H1 (cell line): ENCODE measurements around the gene SLC16A11. TPM values are rescaled to one million over a fixed set of nuclear protein-coding genes. Genes with fewer than 3 reads are reported as not detected.

ENCODE experiments used
- BCL11A ChIP-seq, 2 experiments: IDR thresholded peaks; one replicate each; pipeline ENCODE4 v1.6.1; 2011; ENCODE audit warnings: low read depth in 2 of 2, low read length in 2 of 2, mild to moderate bottlenecking in 2 of 2
- BRCA1 ChIP-seq: IDR thresholded peaks from 2 replicates; pipeline ENCODE4 v1.6.1; 2012; ENCODE audit warnings: low read depth, low read length, improper control_type of control experiment
- KDM4A ChIP-seq: IDR thresholded peaks from one replicate; pipeline ENCODE4 v1.7.1; 2012; ENCODE audit warnings: low read depth, mild to moderate bottlenecking, moderate library complexity, low read length, inconsistent platforms; ENCODE audit not compliant: severe bottlenecking
- SP4 ChIP-seq: IDR thresholded peaks from 2 replicates; pipeline ENCODE4 v1.6.1; 2012; ENCODE audit warnings: low read length, inconsistent platforms
- polyA plus RNA-seq, 7 experiments: library from polyadenylated mRNA; depleted of rRNA in 3 of 7; stranded (reverse) in 5 of 7; unstranded in 2 of 7; fragments of >200 nt in 5 of 7; fragments of 200-250 nt in 2 of 7; gene quantifications; 1 replicate in 5 of 7; 2 replicates in 1 of 7; 4 replicates in 1 of 7; pipeline versions ENCODE4 v1.2.1 to v1.2.3, GENCODE V29; 2011 to 2013; ENCODE audit warnings: missing spikeins in 2 of 7, mixed read lengths in 2 of 7
- total RNA-seq: library from RNA; stranded (reverse); fragmentation: NEBNext Ultra II Directional; extraction: Animal tissue kit (Norgen Biotek cat#: 25700); gene quantifications from 2 replicates; pipeline ENCODE4 v1.2.1, GENCODE V29; 2021

SLC16A11 gene
- total and polyA plus RNA-seq, 2 of the 8 experiments (the other 6 are each of a cell fraction or from before 2014, with no cell fraction given): 0.35 to 0.39 TPM

- TF ChIP-seq BCL11A (IDR thresholded peaks at IDR 0.05; ENCODE audit: low read depth in 2 of 2, low read length in 2 of 2) (no peak), SP4 (no peak), KDM4A (no peak), BRCA1 (no peak)
- TF ChIP-seq, all 59 proteins: peak for 0
These were observed 33.4 kb downstream of the SLC16A11 start (continued) for GRCh38 chr17:7010523-7010922.
